Muscle of back (tissue), 13 donors: Measurements from ENCODE around the gene MPPE1. TPM values are rescaled to one million over a fixed set of nuclear protein-coding genes. Genes with fewer than 3 reads are reported as not detected.
"Not testable (repeated sequence)": the region's sequence is repeated elsewhere in the genome, so short reads cannot be mapped to it uniquely, and the experiment has no call there.

Experiments used
- DNase-seq, 3 donors: peaks; one replicate each; pipeline versions ENCODE4 v3.0.0 to v3.0.0-alpha.2; 2013
- long read RNA-seq, 9 donors: transcript quantifications; one replicate each; lab custom pipeline, GENCODE V29; 2026
- polyA plus RNA-seq, 10 donors: library from polyadenylated mRNA; unstranded; fragments of 120-200 nt; gene quantifications; one replicate each; pipeline ENCODE4 v1.2.1, GENCODE V29; 2013; ENCODE audit not compliant: insufficient read length in 10 of 10

MPPE1 gene
- 10 to 100 TPM; 20.3 to 39.6 (median 26.2) TPM for polyA plus RNA-seq
- long read RNA-seq, donor 1, full-length matches to known transcripts: 4 of 4 reads
- long read RNA-seq, donor 1, partial matches to known transcripts: 0 of 4 reads
- long read RNA-seq, donor 1, other reads (novel, unspliced or antisense): 0 of 4 reads
- long read RNA-seq, donor 2, partial matches to known transcripts: 0 of 3 reads
- long read RNA-seq, donor 2, other reads (novel, unspliced or antisense): 0 of 3 reads
- long read RNA-seq, donor 3: 0 reads
- long read RNA-seq, donor 4, full-length matches to known transcripts: 3 of 3 reads
- long read RNA-seq, donor 4, partial matches to known transcripts: 0 of 3 reads
- long read RNA-seq, donor 4, other reads (novel, unspliced or antisense): 0 of 3 reads
- long read RNA-seq, donor 5, full-length matches to known transcripts: 5 of 5 reads
- long read RNA-seq, donor 5, partial matches to known transcripts: 0 of 5 reads
- long read RNA-seq, donor 5, other reads (novel, unspliced or antisense): 0 of 5 reads
- long read RNA-seq, donor 6, full-length matches to known transcripts: 9 of 9 reads
- long read RNA-seq, donor 6, partial matches to known transcripts: 0 of 9 reads
- long read RNA-seq, donor 6, other reads (novel, unspliced or antisense): 0 of 9 reads
- long read RNA-seq, donor 7, partial matches to known transcripts: 0 of 1 reads
- long read RNA-seq, donor 7, other reads (novel, unspliced or antisense): 0 of 1 reads
- long read RNA-seq, donor 8: 0 reads
- long read RNA-seq, donor 9: 0 reads

- DNase-seq: peak; percentile 90 to 97 (median 93)
These were observed at the start of gene MPPE1 for GRCh38 chr18:11908182-11909060. MPPE1 (minus strand) TSS chr18:11908317; CDS start chr18:11897264, 11,053 bp downstream.

- DNase-seq: no peak
These were observed 49.5 kb upstream of the MPPE1 start for GRCh38 chr18:11957636-11958035.

GRCh38 chr18:11956371-11957308 is 48.5 kb upstream of the MPPE1 start:
- DNase-seq: no peak

GRCh38 chr18:11955239-11956029 is 47.3 kb upstream of the MPPE1 start:
- peak; percentile 86 to 89 (median 89) for DNase-seq

- DNase-seq: no peak
These were observed 45.0 kb upstream of the MPPE1 start for GRCh38 chr18:11953113-11953512.

GRCh38 chr18:11951390-11951851 is 43.3 kb upstream of the MPPE1 start:
- DNase-seq: peak in 2 of 3 donors; percentile 32 to 53

GRCh38 chr18:11950824-11951223 is 42.7 kb upstream of the MPPE1 start:
- no peak for DNase-seq

- DNase-seq: no peak
These were observed 40.9 kb upstream of the MPPE1 start for GRCh38 chr18:11948852-11949523.

- DNase-seq: peak; percentile 88 to 95 (median 90)
These were observed 39.4 kb upstream of the MPPE1 start for GRCh38 chr18:11947214-11948191.

- no peak for DNase-seq
These were observed 38.6 kb upstream of the MPPE1 start for GRCh38 chr18:11946756-11947155.

- DNase-seq: not testable (repeated sequence)
These were observed 37.9 kb upstream of the MPPE1 start for GRCh38 chr18:11945834-11946659.

- no peak for DNase-seq
These were observed 36.7 kb upstream of the MPPE1 start for GRCh38 chr18:11944786-11945185.

GRCh38 chr18:11944252-11944651 is 36.1 kb upstream of the MPPE1 start:
- DNase-seq: no peak

GRCh38 chr18:11943551-11943950 is 35.4 kb upstream of the MPPE1 start:
- DNase-seq: no peak

- no peak for DNase-seq
These were observed 32.8 kb upstream of the MPPE1 start for GRCh38 chr18:11940956-11941355.

- DNase-seq: peak; percentile 62 to 84 (median 82)
These were observed 29.9 kb upstream of the MPPE1 start for GRCh38 chr18:11937874-11938478.
